GM12865 (cell line): ENCODE data around the gene NEK3.
"Not testable (repeated sequence)": the region's sequence is repeated elsewhere in the genome, so short reads cannot be mapped to it uniquely, and the experiment has no call there.

Experiments
- DNase-seq: peaks from one replicate; pipeline ENCODE4 v3.0.0; 2010; ENCODE audit warnings: low read depth
- H3K4me3 ChIP-seq: 2 replicates; pipeline ENCODE4 v1.5.1; 2011; ENCODE audit warnings: mild to moderate bottlenecking, low read depth, low read length, control low read depth
- TF ChIP-seq, protein P1 (sequence below): IDR thresholded peaks from 2 replicates; pipeline ENCODE4 v1.5.1; 2011; ENCODE audit warnings: low read length, control low read depth, low read depth, inconsistent platforms; ENCODE audit not compliant: insufficient read depth; ENCODE audit errors: missing control alignments

NEK3 gene, protein sequence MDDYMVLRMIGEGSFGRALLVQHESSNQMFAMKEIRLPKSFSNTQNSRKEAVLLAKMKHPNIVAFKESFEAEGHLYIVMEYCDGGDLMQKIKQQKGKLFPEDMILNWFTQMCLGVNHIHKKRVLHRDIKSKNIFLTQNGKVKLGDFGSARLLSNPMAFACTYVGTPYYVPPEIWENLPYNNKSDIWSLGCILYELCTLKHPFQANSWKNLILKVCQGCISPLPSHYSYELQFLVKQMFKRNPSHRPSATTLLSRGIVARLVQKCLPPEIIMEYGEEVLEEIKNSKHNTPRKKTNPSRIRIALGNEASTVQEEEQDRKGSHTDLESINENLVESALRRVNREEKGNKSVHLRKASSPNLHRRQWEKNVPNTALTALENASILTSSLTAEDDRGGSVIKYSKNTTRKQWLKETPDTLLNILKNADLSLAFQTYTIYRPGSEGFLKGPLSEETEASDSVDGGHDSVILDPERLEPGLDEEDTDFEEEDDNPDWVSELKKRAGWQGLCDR

DNA sequence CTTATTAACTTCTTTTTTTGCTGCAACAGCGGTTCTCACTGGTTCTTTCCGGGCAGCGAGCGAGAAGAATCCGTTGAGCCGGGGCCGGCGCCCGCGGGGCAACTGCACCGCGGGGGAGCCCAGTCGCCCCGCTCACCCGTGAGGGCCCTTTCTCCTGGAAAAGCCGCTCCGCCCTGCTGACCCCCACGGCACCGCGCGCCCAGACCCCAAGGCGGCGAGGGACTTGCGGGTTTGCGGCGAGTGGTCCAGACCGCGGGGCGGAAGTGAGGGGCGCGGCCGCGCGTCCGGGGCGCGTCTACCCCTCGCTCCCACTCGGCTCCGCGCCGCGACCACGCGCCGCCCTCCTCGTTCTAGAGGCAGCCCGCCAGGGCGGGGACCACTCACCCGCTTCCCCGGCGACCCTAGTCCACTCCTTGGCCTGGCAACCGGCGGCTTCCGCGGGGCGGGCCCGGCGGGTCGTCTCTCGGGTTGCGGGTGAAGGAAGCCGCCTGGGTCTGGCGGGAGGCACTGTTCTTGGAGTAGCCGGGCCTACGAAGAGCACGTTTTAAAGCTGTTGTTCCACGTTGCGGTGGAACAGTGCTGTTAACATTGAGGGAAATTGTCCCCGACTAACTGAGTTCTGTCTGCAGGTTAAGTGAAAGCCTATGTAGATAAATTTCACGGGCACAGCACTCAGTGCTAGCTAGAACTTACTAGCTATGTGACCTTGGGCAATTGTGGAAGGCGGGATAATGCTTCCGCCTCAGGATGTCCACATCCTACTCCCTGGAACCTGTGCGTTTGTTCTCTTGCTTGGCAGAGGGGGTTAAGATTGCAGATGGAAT lies at the start of gene NEK3:
NEK3 (minus strand) TSS at position 439 of the 824 bp plus-strand sequence. CDS start 3,406 bp downstream, outside the sequence.
- TF ChIP-seq, protein P1, sequence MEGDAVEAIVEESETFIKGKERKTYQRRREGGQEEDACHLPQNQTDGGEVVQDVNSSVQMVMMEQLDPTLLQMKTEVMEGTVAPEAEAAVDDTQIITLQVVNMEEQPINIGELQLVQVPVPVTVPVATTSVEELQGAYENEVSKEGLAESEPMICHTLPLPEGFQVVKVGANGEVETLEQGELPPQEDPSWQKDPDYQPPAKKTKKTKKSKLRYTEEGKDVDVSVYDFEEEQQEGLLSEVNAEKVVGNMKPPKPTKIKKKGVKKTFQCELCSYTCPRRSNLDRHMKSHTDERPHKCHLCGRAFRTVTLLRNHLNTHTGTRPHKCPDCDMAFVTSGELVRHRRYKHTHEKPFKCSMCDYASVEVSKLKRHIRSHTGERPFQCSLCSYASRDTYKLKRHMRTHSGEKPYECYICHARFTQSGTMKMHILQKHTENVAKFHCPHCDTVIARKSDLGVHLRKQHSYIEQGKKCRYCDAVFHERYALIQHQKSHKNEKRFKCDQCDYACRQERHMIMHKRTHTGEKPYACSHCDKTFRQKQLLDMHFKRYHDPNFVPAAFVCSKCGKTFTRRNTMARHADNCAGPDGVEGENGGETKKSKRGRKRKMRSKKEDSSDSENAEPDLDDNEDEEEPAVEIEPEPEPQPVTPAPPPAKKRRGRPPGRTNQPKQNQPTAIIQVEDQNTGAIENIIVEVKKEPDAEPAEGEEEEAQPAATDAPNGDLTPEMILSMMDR, result no peak
- DNase-seq, result peak; percentile 72
- peak within 1 kb of the TSS; percentile 77 for H3K4me3 ChIP-seq

DNA sequence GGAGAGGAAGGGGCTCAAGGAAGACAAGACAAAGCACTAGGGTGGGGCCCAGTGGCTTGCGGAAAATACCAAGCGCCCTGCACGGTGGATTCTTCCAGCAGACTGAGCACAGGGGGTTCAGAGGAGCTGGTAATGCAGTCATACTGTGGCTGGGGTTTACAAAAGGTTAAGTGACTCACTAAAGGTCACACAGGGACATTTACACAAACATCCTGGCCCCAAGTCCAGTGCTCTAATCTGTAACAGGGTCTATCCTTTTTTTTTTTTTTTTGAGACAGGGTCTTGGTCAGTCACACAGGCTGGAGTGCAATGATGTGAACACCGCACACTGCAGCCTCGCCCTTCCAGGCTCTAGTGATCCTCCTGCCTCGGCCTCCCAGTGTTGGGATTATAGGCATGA lies 49.0 kb upstream of the NEK3 start:
- not testable (repeated sequence) for DNase-seq, H3K4me3 ChIP-seq

DNA sequence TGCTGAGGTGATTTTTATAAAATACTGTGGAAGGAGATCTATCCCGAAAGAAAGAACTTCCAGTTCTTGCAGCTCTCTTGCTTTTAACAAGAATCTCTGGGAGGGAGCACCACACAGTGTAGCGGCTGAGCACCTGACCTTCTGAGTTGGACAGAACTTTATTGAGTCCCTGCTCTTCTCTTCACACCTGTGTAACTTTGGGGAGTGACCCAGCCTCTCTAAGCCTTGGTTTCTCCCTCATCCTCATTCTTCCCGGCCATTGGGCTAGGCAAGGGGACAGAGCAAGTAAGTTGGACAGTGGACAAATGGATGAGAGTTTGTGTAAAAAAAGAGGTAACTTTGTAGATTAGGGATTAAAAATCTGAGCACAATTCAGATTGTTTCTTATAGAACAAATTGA lies 48.5 kb upstream of the NEK3 start:
- not testable (repeated sequence) for H3K4me3 ChIP-seq, DNase-seq

DNA sequence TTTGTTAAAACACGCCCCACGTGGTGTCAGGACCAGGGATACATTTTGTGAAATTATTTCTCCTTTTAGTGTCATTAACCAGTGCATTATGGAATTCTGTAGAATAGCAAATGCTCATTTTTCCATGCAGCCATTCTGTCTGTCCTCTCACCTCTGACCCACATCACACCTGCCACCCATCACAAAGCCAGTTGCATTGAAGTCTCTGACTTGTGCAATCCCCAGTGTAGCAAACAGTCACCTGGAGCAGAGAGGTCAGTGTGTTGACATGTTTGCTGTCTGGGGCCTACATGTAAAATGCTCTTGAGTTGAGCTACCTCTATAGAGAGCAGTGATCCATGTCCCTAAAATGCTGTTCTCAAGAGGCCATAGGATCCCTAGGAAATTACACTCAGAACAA lies 47.9 kb upstream of the NEK3 start:
- not testable (repeated sequence) for H3K4me3 ChIP-seq

DNA sequence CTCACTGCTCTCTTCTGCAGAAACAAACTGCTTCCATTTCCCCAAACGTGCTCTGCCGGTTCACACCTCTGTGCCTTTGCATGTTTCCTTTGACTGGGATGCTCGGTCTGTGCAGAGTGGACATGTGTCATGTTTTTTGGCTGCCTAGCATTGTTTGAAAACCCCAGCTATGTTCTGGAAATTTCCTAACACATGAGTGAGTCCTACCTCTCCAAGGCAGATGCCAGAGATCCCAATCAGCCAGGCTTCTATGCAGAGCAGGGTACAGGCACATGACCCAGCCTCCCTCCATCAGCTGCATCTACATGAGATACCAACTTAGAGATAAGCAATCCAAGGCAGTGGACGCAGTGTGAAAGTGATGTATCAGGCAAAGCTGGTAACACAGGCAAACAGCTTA lies 45.1 kb upstream of the NEK3 start:
- H3K4me3 ChIP-seq, DNase-seq: not testable (repeated sequence)

More for the DNA sequence above, 47.9 kb upstream of the NEK3 start:
- not testable (repeated sequence) for DNase-seq

DNA sequence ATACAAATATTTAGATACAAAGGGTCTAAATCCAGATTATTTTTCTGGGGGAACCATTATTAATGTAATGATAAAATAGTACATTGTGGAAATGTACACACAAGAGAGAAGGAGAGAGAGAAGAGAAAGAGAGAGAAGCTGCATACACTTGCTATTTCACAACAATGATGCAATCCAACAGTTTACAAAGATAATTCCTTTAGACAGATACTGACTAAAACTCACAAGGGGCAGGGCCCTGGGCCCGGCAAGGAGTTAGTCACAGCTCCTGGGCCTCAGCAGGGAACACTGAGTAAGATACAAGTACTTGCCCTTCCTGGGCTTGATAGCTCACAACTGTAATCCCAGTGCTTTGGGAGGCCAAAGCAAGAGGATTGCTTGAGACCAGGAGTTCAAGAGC lies 44.5 kb upstream of the NEK3 start:
- H3K4me3 ChIP-seq, DNase-seq: not testable (repeated sequence)

DNA sequence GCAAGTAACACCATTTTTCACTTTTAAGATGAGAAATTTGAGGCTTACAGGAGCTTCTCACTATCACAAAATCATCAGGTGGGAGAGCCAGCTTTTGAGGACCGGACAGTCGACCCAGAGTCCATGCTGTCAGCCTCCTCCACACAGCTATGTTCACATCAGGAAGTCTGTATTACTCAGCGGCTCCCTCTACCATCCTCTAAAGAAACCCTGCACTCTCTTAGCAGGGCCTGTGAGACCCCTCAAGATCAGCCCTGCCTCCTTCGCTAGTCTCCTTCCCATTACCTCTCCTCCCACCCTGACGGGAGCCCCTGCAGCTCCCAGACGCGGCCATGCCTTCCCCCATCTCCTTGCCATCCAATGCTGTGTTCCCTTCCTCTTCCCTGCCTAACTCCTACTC lies 43.1 kb upstream of the NEK3 start:
- not testable (repeated sequence) for DNase-seq, H3K4me3 ChIP-seq

DNA sequence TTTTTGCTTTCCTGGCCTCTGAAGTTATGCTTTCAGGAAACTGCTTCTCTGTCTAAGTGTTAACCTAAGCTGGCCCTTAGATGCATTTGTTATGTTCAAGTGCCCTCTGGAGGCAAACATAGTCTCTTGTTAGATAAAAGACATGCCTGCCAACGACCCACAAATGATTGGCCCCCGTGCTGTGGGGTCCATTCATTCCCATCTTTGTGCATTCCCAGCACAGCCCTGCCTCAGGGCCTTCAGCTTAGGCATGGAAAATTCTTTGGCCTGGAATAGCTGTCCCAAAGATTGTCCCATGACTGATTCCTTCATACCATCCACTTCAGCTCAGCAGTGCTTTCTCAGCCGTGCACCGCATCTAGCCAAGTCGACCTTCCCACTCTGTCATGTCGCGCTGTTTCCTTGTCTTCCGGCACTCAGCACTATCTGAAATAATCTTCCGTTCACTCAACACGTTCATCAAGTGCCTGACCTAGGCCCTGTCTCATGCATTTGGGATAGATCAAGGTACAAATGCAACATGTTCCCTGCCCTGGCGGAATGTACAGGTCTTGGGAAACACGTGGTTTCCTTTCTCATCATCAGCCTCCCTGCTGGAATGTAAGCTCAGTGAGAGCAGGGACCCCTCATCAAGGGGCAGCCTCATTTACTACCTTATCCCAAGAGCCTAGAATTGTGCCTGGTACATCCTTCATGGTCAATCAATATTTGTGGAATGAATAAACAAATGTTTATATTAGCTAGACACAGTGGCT lies 42.2 kb upstream of the NEK3 start:
- DNase-seq, result peak; percentile 46
- TF ChIP-seq, protein P1, result peak; percentile 6
- H3K4me3 ChIP-seq, result not testable (repeated sequence)

DNA sequence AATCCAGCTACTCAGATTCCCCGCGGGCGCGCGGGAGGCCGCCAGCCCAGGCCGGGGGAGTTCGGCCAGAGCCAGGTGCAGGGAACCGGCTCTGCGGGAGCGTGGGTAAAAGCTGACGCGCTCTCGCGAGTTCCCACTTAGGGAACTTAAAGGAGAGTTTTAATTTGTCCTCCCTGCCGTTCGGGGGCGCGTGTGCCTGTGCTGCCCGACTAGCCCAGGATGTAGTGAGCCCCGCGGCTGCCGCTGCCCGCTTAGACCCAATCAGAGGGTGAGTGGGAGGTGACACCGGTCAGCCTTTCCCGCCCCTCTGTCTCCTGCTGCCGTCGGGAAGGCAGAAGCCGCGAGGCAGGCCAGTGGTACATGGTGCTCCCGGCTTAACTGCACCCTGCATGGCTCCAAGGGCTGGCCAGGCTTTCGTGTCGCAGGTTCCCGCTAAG lies 36.0 kb upstream of the NEK3 start:
- peak; percentile 85 for DNase-seq
- H3K4me3 ChIP-seq, result peak overlapping the region; percentile 91
- TF ChIP-seq, protein P1, result no peak
